ACHN (cell line): ENCODE results near the gene NINJ1.
"Not testable (repeated sequence)": the region's sequence is repeated elsewhere in the genome, so short reads cannot be mapped to it uniquely, and the experiment has no call there.

Source experiments
- DNase-seq: peaks from one replicate; pipeline ENCODE4 v3.0.0-alpha.2; 2015
- in situ Hi-C: cut with HindIII; loops from 2 replicates; pipeline ENCODE4 v1.10.0; 2017; ENCODE audit warnings: low sequenced_read_pairs, low pct_ligation_motif_present, low pct_unique_long_range_greater_than_20kb

Gene NINJ1

DNA sequence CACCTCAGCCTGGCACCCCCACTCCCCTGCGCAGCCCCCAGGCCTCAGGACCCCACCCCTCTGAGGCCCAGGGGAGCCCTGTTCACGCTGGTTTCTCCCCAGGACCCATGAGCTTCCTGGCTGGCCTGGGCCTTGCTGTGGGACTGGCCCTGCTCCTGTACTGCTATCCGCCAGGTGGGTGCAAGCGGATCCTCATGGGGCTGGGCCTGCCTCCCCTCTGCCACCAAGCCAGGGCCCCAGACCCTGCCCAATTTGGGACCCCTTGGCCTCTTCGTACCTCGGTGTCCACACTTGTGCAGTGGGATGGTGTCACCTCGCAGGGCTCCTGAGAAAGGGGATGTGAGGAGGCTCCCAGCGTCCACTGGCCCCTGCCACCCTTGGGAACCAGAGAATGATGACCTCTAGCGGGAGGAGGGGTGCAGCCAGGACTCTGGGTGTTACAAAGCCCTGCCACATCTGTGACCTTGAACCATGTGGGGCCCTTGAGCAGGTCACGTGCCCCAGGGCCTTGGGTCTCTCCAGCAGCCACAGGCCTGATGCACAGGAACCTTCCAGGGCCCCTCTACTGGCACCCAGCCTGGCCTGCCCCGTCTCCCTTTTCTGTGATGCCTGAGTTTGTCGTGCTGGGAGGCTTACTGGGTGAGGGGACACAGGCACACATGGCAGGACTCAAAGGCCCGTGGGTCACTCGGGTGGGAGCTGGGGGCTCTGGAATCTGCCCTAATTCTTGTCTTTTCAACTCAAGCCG is 21.8 kb downstream of the NINJ1 start:
- in situ Hi-C loops = no loop called here
- no peak for DNase-seq

DNA sequence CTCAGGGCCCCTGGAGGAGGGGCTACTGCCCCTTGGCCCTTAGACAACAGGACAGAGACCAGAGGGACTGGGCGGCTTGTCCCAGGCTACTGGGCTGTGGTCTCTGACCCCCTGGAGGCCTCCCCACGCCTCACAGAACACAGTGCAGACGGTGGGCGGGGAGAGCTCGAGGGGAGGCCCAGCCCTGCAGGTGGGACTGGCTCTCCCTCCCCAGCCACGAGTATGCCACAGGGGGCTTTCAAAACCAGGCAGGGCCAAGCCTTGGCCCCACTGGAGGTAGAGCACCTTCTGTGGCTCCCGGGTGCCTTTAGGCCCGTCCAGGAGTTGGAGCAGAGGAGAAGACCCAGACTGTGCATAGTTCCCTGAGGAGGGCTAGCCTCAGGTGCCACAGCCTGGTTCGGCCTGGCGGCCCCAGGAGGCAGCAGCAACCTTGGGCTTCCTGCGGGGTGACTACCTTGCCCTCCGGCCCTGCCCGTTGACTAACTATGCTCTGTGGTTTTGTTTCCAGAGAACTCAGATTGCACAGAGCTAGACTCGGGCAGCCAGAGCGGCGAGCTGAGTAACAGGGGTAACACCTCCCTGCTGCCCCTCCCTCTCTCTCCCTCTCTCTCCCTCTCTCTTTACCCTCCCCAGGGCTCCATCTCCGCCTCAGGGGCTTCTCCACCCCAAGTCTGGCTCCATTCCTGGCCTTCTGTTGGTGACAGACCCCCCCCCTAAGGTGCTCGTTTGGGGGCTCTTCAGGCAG is 22.5 kb downstream of the NINJ1 start:
- in situ Hi-C loops = no loop called here

DNA sequence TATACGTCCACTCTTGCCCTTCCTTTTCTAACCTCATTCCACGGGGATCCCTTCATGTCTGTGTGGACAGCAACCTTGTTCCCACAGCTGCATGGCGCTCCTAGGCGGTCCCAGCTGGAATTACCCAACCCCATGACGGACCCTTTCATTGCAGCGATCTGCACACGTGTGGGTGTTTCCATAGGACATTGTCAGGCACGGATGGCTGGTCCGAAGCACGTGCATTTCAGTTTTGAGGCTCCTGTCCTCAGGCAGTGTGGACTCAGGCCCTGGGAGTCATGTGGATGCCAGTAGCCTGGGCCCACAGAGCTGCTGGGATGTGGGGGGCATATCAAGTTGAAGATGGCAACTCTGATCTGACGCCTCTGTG is 23.1 kb downstream of the NINJ1 start:
- DNase-seq = no peak
- in situ Hi-C loops = no loop called here

More for the DNA sequence above, 22.5 kb downstream of the NINJ1 start:
- peak; percentile 68 for DNase-seq

DNA sequence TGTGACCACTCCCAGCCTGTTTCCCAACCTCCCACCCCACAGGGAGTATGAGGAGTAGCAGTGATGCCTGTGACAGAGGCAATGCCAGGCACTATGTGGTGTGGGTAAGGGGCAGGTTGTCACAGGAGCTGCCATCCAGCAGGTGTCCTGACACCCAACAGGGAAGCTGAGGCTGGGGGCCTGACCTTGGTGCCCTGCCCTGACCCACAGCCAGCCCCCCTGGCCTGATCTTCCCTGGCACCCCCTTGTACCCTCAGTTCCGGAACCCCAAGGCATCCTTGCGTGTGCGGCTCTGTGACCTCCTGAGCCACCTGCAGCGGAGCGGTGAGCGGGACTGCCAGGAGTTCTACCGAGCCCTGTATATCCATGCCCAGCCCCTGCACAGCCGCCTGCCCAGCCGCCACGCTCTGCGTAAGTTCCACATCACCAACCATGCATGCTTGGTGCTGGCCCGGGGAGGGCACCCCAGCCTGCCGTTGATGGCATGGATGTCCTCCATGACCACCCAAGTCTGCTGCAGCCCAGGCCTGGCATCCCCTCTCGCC is 23.7 kb downstream of the NINJ1 start:
- DNase-seq = peak; percentile 58

DNA sequence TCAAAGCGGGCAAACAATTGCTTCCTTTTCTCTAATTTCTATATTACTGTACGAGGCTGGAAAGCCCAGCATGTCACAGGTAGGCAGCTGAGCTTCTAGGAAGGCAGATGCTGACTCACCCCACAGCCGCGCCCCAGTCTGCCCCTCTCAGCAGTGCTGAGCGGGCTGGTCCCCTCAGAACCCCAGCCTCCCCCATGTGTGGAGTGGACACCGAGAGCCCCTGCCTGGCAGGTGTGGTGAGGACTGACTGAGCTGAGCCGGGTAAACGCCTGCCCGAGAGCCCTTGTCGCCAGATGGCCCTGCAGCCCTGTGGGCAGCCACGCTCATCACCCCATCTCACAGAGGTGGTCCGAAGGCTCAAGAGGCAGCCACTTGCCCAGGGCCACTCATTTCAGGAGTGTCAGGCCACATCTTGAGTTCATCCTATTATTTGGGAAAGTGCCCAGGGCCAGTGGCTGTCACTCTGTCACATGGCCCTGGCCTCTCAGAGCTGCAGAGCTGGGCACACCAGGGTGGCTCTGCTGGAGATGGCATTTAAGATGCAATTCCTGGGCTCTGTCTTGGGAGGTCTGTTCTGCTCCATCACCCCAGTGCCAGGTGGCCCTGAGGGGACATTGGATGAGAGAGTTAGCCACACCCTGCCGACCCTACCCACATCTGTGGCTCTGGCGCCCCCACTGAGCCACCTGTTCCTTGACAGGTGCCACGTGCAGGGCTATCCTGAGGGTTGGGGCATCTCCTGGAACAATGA is 25.6 kb downstream of the NINJ1 start:
- in situ Hi-C loops = no loop called here
- DNase-seq = no peak

More for the DNA sequence above, 23.7 kb downstream of the NINJ1 start:
- in situ Hi-C loops = no loop called here

DNA sequence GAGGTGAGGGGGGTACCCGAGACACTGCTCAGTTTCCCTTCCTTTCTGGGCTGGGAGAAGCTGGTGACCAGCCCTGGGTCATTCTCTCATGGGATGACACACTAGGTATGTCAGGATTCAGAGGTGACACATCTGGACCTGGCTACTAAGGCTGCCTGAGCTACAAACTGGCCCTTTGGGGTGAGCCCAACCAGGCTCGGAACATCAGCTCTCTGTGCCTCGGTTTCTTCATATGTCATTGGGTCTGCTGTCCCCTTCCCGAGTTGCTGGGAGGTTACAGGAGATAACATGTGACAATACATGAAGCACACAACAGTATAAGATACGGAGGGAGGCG is 26.3 kb downstream of the NINJ1 start:
- DNase-seq = no peak
- in situ Hi-C loops = no loop called here

DNA sequence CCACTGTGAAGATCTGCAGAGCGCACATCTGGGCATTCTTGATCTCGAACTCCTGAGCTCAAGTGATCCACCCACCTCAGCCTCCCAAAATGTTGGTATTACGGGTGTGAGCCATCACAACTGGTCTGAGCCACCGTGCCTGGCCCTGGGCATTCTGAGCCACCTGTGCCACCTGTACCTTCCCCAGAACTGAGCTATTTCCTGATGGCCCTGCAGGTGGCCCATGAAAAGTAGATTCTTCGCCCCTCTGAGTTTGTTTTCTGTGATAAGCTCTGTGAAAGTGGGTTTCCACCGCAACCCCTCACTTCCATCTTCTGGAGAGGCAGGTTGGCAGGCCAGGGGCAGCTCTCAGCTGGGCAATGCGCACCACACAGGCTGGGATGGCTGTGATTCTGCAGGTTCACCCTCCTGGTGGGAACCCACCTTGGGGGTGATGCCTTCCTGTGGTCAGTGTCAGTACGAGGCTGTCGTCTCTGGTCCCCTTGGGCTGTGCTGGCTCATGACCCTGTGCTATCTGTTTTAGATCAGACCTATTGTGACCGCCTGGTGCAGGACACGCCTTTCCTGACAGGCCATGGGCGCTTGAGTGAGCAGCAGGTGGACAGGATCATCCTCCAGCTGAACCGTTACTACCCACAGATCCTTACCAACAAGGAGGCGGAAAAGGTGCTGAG is 26.8 kb downstream of the NINJ1 start:
- no peak for DNase-seq
- in situ Hi-C loops = no loop called here

DNA sequence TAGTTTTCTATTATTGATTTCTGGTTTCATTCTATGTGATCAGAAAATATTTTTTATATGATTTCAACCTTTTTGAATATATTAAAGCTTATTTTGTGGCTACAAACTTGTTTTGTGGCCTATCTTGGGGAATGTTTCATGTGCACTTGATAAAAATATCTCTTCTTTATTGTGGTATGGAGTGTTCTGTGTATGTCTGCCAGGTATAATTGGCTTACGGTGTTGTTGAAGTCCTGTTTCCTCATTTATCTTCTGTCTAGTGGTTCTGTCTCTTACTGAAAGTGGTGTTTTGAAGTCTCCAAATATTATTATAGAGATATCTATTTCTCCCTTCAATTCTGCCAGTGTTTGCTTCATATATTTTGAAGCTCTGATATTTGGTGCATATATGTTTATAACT is 28.4 kb downstream of the NINJ1 start:
- DNase-seq = no peak
- in situ Hi-C loops = no loop called here

DNA sequence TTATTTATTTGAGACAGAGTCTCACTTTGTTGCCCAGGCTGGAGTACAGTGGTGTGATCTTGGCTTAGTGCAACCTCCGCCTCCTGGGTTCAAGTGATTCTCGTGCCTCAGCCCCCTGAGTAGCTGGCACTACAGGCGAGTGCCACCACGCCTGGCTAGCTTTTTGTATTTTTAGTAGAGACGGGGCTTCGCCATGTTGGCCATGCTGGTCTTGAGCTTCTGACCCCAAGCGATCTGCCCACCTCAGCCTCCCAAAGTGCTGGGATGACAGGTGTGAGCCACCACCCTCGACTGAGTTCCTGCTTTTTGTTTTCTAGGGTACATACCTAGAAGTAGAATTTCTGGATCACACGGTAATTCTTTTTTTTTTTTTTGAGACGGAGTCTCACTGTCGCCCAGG is 33.0 kb downstream of the NINJ1 start:
- DNase-seq, in situ Hi-C loops: not testable (repeated sequence)

DNA sequence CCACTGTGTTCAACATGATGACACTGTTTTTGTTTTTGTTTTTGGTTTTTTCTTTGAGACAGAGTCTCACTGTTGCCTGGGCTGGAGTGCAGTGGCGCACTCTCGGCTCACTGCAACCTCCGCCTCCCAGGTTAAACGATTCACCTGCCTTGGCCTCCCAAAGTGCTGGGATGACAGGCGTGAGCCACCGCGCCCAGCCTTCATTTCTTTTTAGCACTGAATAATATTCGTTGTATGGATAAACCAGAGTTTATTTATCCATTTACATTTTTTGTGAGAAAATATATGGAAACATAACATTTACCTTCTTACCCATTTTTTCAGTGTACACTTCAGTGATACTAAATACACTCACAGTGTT is 33.8 kb downstream of the NINJ1 start:
- in situ Hi-C loops = no loop called here
- no peak for DNase-seq

DNA sequence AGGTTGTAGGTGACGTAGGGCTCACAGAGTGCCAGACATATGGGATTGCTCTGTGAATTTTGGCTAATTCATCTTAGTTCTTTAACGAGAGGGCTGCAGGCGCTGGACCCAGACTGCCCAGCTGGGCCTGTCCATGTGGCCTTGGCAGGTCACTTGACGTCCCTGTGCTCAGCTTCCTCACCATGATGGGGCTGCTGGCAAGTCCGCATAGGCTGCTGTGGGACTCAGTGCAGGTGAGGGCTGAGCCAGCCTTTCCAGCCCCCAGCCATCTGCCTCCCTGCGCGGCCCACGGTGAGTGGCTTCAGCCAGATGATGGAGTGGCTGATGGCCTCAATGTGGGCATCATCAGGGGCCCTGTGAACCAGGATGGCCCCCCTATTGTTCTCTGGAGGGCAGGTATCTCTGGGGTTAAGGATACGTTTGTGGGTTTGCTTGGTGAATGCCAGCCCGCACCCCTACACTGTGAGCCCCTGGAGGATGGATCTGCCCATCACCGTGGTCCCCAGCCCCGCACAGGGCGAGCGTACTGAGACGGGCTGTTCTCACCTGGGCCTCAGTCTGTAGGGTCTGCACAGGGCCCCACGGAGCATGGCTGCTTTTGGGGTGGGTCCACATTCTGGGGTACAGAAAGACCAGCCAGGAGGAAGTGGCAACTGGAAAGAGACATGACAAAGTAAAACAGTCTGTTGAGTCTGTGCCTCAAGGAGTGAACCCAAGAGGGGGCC is 34.3 kb downstream of the NINJ1 start:
- no peak for DNase-seq
- in situ Hi-C loops = no loop called here

DNA sequence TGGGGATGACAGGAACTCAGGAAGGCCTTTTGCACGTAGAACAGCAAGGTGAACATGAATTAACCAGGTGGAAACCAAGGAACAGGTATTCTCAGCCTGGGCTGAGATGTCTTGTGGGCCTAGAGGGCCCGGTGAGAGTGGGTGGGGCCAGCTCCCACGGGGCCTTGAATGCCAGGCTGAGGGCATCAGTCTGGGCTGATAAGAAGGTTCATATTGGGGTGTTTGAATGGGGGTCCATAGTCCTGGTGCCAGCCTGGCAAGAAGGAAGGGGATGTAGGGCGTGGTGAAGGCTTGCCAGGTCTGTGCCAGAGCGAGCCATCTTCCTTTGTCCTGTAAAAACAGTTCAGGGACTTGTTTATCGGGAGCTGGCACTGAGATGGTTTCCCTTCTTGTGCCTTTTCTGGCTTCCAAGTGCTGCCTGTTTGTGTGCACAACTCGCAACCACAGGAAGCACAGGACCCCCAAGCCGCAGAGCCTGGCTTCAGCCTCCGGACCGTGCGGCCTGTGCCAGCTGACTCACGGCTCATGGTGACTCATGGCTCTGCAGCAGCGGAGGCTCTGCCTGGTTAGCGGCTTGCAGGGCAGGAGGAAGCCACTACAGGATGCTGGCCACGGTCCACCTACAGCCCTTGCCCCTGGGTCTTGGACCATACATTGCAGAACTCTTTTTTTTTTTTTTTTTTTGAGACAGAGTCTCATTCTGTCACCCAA is 35.7 kb downstream of the NINJ1 start:
- in situ Hi-C loops = no loop called here

DNA sequence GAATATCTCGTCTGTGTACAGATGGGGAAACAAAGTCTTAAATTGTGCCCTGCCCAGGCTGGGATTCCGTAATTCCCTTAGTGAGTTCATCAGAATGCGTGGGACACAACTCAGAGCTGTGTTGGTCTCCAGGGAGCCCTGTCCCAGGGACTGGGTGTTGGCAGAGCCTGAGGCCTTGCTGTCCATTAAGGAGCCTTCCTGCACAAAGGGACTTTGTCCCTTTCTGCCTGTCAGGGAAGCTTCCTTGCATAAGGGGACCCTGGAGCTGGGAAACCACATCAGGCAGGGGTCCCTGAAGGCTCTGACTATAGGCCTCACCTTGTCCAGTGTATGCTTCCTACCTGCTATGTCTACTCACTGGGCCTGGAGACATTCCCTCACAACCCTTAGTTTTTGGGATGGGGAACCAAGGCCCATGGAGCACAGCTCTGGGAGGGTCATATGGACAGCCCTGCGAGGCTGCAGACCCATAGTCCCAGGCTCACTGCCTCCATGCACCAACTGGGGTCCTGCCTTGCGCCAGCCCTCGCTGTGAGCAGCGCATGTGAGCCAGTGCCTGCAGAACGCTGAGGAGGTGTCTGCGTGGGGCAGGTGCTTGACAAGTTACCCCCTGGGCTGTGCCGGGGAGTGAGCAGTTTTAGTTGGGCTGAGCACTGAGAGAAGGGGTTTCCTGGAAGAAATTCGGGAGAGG is 36.4 kb downstream of the NINJ1 start:
- in situ Hi-C loops = no loop called here
- no peak for DNase-seq

More for the DNA sequence above, 35.7 kb downstream of the NINJ1 start:
- DNase-seq = peak; percentile 92

DNA sequence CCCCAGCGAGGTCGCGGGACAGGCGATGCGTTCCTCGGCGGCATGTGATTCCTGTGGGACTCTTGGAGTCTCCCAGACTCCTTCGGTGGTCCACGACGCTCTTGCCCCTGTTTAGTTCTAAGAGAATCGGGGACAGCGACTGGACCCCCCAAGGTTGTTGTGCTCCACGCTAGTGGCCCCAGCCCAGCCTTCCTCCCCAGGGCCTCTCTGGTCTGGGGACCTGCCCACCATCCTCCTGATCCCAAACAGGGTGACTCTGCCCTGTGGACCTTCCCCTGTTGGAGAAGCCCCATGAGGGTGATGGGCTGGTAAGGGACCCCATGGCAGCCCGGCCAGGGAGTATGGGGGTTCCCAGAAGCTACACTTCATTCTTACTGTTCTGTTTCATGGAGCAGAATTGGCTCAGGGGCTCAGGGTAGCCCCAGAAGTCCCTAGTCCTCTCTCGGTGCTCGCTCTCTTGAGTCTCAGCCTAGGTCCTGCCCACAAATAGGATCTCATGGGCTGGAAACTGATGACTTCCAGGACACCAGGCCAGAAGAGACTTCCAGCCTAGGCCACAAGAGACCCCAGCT is 37.2 kb downstream of the NINJ1 start:
- no peak for DNase-seq

DNA sequence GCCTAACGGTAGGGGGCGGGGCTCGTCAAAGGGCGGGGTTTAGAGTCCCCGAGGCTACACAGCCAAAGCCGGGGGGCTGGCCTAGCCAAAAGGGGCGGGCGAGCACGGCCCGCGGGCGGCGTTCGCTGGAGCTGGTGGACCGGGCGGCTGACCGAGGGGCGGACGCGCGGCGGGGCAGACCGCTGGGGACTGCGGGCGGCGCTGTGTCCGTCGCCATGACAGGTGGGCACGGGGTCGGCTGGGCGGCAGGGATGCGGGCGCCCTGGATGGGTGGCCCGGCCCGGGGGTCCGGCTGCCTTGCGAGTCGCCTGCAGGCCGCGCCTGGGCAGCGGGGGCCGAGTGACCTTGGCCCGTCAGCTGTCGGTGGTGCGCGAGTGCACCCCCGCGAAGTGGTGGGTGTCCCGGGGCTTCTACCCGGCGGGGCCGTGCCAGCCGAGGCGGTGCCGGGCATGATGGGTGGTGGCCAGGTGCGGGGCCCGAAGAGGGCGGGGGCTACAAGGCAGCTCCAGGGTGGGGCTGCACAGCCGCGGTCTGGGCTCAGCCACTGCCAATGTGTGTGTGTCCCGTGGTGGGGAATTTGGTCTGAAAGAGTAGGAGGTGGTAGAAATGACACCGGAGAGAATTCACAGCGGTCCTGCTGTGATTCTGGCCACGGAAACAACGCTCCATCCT is 37.8 kb downstream of the NINJ1 start, which contains the start of gene CARD19:
Gene CARD19 (plus strand): TSS at position 87 of the 672 bp plus-strand sequence. CDS start 129 bp downstream, at position 216.
- in situ Hi-C loops = no loop called here
- peak; percentile 31 for DNase-seq

More for the DNA sequence above, 37.2 kb downstream of the NINJ1 start:
- in situ Hi-C loops = no loop called here
